Vagina (tissue), 2 donors: Measurements from ENCODE around the gene SUPT16H. TPM values are rescaled to one million over a fixed set of nuclear protein-coding genes. Genes with fewer than 3 reads are reported as not detected.

Experiments used
- DNase-seq, 2 donors: peaks; one replicate each; pipeline ENCODE4 v3.0.0-alpha.2; 2017; ENCODE audit errors: extremely low spot score in 2 of 2
- H3K27ac ChIP-seq: fragments of 200-600 bp; sonication (generic); one replicate; pipeline ENCODE4 v1.5.1; 2019
- H3K27me3 ChIP-seq: fragments of 200-600 bp; sonication (generic); one replicate; pipeline ENCODE4 v1.5.1; 2019
- H3K36me3 ChIP-seq, 2 donors: fragments of 200-600 bp; sonication (generic); one replicate each; pipeline ENCODE4 v1.5.1; 2017 to 2019
- H3K4me1 ChIP-seq: fragments of 200-600 bp; sonication (generic); one replicate; pipeline ENCODE4 v1.5.1; 2019
- H3K4me3 ChIP-seq, 2 donors: fragments of 200-600 bp; sonication (generic); 1 replicate in 1 of 2; 2 replicates in 1 of 2; pipeline ENCODE4 v1.5.1; 2016 to 2019
- H3K9me3 ChIP-seq: fragments of 200-600 bp; sonication (generic); one replicate; pipeline ENCODE4 v1.5.1; 2019
- POLR2A ChIP-seq, 2 donors: fragments of 450-650 bp; IDR thresholded peaks; one replicate each; pipeline ENCODE4 v1.6.1; 2017; ENCODE audit warnings: antibody characterized with exemption in 2 of 2, mild to moderate bottlenecking in 2 of 2, moderate library complexity in 2 of 2
- POLR2AphosphoS5 ChIP-seq, 2 donors: sonication (generic); formaldehyde crosslinking; IDR thresholded peaks; one replicate each; pipeline ENCODE4 v1.9.0; 2017; ENCODE audit warnings: antibody characterized with exemption in 2 of 2, mild to moderate bottlenecking in 2 of 2, low read depth in 1 of 2; ENCODE audit not compliant: insufficient read depth in 1 of 2
- intact Hi-C: fragments of 100-400 bp; cut with DNase I; formaldehyde crosslinking; loops from one replicate; pipeline ENCODE4 v1.15.1; 2023
- total RNA-seq: library from RNA; depleted of rRNA; stranded (reverse); fragments of >200 nt; gene quantifications from one replicate; pipeline ENCODE4 v1.2.3, GENCODE V29; 2016
- TF ChIP-seq, protein P1 (sequence below), 3 experiments: fragments of 450-650 bp in 2 of 3; fragments of 200-600 bp in 1 of 3; sonication (generic) in 1 of 3; IDR thresholded peaks; one replicate each; pipeline ENCODE4 v1.5.1; 2017 to 2019; ENCODE audit warnings: antibody characterized with exemption in 3 of 3, mild to moderate bottlenecking in 2 of 3, moderate library complexity in 2 of 3

Gene SUPT16H
- total RNA-seq, 1 donor from 2014 or later = 50.1 TPM

DNA sequence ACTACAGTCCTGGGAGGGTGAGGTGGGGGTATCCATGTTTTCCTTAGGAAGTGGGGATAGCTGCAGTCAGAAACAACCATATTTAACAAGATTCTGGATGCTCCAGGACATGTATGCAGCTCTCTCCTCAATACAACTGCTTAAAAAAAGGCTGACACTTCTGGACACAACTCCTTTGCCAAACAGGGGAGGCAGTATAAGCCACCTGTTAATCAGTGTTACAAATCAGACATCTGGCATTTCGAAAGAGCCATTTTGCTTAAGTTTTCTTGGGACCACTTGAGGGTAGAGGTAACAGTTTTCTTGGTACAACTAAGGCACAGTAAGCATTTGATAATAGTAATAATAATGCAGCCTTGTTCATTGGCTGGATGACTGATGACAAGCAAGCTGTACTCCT, 56.8 kb downstream of the SUPT16H start:
- Histone ChIP-seq H3K27ac (no peak overlapping the region), H3K4me1 (no peaks in the 10 kb centered on the region)
- intact Hi-C loops = no loop called here

DNA sequence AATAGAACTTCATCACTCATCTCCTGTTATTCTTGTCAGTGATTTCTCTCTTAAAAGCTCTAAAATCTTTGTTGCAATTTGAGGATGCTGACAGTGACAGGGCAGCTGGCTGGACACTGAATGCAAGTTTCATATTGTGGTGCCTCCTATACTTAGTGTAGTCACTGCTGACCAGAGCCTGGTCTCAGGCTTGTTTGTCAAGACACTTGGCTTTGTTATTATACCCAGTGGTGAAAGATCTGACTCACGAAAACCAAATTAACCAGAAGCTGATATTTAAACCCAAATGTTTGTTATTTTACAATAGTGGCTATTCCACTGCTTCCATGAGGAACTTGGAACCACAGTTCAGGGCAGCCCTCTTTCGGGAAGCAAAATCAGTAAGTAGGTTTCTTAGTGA, 61.1 kb downstream of the SUPT16H start:
- TF ChIP-seq POLR2AphosphoS5 (IDR thresholded peaks at IDR 0.05; ENCODE audit: insufficient read depth in 1 of 2, low read depth in 1 of 2) (no peak), POLR2A (IDR thresholded peaks at IDR 0.05) (no peak)
- TF ChIP-seq, protein P1, sequence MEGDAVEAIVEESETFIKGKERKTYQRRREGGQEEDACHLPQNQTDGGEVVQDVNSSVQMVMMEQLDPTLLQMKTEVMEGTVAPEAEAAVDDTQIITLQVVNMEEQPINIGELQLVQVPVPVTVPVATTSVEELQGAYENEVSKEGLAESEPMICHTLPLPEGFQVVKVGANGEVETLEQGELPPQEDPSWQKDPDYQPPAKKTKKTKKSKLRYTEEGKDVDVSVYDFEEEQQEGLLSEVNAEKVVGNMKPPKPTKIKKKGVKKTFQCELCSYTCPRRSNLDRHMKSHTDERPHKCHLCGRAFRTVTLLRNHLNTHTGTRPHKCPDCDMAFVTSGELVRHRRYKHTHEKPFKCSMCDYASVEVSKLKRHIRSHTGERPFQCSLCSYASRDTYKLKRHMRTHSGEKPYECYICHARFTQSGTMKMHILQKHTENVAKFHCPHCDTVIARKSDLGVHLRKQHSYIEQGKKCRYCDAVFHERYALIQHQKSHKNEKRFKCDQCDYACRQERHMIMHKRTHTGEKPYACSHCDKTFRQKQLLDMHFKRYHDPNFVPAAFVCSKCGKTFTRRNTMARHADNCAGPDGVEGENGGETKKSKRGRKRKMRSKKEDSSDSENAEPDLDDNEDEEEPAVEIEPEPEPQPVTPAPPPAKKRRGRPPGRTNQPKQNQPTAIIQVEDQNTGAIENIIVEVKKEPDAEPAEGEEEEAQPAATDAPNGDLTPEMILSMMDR (IDR thresholded peaks at IDR 0.05) = no peak
- no peaks in the 10 kb centered on the region for H3K36me3 ChIP-seq
- no peaks in the 10 kb centered on the region for H3K4me1 ChIP-seq
- H3K9me3 ChIP-seq = no peaks in the 10 kb centered on the region
- intact Hi-C loops = no loop called here
- H3K27ac ChIP-seq = no peak overlapping the region
- H3K27me3 ChIP-seq = no peaks in the 10 kb centered on the region
- H3K4me3 ChIP-seq = no peak overlapping the region
- DNase-seq = no peak

More for the DNA sequence above, 56.8 kb downstream of the SUPT16H start:
- Histone ChIP-seq H3K36me3 (no peaks in the 10 kb centered on the region), H3K4me3 (no peak overlapping the region), H3K9me3 (no peaks in the 10 kb centered on the region), H3K27me3 (no peaks in the 10 kb centered on the region)
- DNase-seq = no peak
- TF ChIP-seq POLR2A (IDR thresholded peaks at IDR 0.05) = no peak
- TF ChIP-seq POLR2AphosphoS5 (IDR thresholded peaks at IDR 0.05; ENCODE audit: insufficient read depth in 1 of 2, low read depth in 1 of 2) = no peak
- TF ChIP-seq, protein P1 (IDR thresholded peaks at IDR 0.05) = no peak

DNA sequence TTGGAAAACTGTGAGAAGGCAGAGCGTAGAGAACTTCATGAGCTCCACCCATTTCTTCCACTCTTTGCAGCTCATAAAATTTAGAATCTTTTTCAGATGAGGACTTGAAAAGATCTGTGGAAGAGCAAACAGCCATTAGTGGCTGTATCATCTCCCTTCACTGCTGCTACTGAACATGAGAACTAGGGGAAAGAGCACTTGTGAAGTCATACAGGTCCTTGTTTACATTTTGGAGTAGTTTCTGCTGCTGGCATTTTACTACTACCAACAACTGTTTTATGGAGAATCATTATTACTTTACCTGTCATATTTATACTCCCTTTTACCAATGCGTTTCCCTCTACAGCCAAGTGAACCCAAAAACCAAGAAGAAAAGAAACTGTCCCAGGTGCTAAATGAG, 62.9 kb downstream of the SUPT16H start:
- no peaks in the 10 kb centered on the region for H3K9me3 ChIP-seq
- DNase-seq = no peak
- no peaks in the 10 kb centered on the region for H3K36me3 ChIP-seq
- no peak overlapping the region for H3K4me3 ChIP-seq
- no peaks in the 10 kb centered on the region for H3K4me1 ChIP-seq
- TF ChIP-seq POLR2AphosphoS5 (IDR thresholded peaks at IDR 0.05; ENCODE audit: insufficient read depth in 1 of 2, low read depth in 1 of 2) = no peak
- TF ChIP-seq, protein P1 (IDR thresholded peaks at IDR 0.05) = no peak
- TF ChIP-seq POLR2A (IDR thresholded peaks at IDR 0.05) = no peak
- intact Hi-C loops = no loop called here
- no peak overlapping the region for H3K27ac ChIP-seq
- H3K27me3 ChIP-seq = no peaks in the 10 kb centered on the region

DNA sequence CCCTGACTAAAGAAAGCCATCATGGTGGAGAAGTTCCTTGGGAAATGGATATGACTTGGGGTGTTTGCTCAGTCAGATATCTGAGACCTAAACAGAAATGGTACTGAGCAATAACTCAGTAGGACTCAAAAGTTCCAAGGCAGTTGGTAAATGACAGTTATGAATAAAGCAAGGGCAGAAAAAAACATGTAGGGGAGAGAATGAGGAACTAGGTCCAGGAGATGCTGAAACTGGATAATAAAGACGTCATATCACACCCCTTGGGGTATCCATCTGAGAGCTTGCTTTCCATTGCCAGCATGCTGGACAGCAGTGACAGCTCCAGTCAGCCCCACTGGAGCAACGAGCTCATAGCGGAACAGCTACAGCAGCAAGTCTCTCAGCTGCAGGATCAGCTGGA, 66.4 kb downstream of the SUPT16H start:
- H3K27ac ChIP-seq = no peak overlapping the region
- no peaks in the 10 kb centered on the region for H3K36me3 ChIP-seq
- no peak for DNase-seq
- TF ChIP-seq, protein P1 (IDR thresholded peaks at IDR 0.05) = no peak
- TF ChIP-seq POLR2A (IDR thresholded peaks at IDR 0.05) = no peak
- H3K9me3 ChIP-seq = no peaks in the 10 kb centered on the region
- intact Hi-C loops = no loop called here
- H3K4me3 ChIP-seq = no peak overlapping the region
- H3K4me1 ChIP-seq = no peaks in the 10 kb centered on the region
- no peaks in the 10 kb centered on the region for H3K27me3 ChIP-seq

DNA sequence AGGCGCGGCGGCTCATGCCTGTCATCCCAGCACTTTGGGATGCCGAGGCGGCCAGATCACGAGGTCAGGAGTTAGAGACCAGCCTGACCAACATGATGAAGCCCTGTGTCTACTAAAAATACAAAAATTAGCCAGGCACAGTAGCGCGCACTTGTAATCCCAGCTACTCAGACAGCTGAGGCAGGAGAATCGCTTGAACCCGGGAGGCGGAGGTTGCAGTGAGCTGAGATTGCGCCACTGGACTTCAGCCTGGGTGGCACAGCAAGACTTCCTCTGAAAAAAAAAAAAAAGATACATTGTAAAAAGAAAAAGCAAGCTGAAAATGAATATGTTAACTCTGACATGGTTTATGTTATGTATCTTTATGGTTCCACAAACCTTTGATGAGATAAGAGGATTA, 70.3 kb downstream of the SUPT16H start:
- intact Hi-C loops = loop anchor here (5.0 kb wide), 1 partner anchor 159 kb away; no protein-coding TSS in a partner anchor
- no peak for DNase-seq
- Histone ChIP-seq H3K4me1 (peaks cover 1% of the 10 kb centered on the region), H3K27me3 (no peaks in the 10 kb centered on the region), H3K4me3 (no peak overlapping the region), H3K36me3 (no peaks in the 10 kb centered on the region), H3K27ac (no peak overlapping the region), H3K9me3 (no peaks in the 10 kb centered on the region)
- TF ChIP-seq, protein P1 (IDR thresholded peaks at IDR 0.05) = no peak
- TF ChIP-seq POLR2A (IDR thresholded peaks at IDR 0.05) = no peak
